Measurements from ENCODE around the gene LPXN. TPM values are rescaled to one million over a fixed set of nuclear protein-coding genes. Genes with fewer than 3 reads are reported as not detected.

LPXN gene
- total and polyA plus RNA-seq, 8 donors = 5.3 to 18.7 (median 5.9) TPM; not detected in 1

- Histone ChIP-seq H3K4me3 (no peak overlapping the region), H3K27me3 (no peaks in the 10 kb centered on the region), H3K9me3 (no peaks in the 10 kb centered on the region), H3K36me3 (peaks cover 20 to 38% (median 38%) of the 10 kb centered on the region in 4 donors), H3K27ac (no peak overlapping the region), H3K4me1 (peaks cover 0 to 16% (median 12%) of the 10 kb centered on the region in 4 donors)
- DNase-seq = no peak
- WGBS, 5 donors = 87 to 100% (median 96%) methylated on average over 5 of the region's 5 CpGs
- TF ChIP-seq EP300 (IDR thresholded peaks at IDR 0.05) (no peak), POLR2A (IDR thresholded peaks at IDR 0.05) (no peak), CTCF (IDR thresholded peaks at IDR 0.05) (no peak), POLR2AphosphoS5 (IDR thresholded peaks at IDR 0.05) (no peak)
- intact Hi-C loops (cut with DNase I; ENCODE audit: low total_unique reads) = no loop called here
Observed at GRCh38 chr11:58608331-58608730, 32.7 kb upstream of the LPXN start.

- intact Hi-C loops (cut with DNase I; ENCODE audit: low total_unique reads) = no loop called here
- peaks cover 0 to 21% (median 12%) of the 10 kb centered on the region in 4 donors for H3K4me1 ChIP-seq
- no peak for DNase-seq
- no peak overlapping the region for H3K27ac ChIP-seq
- H3K36me3 ChIP-seq = peaks cover 8 to 26% (median 26%) of the 10 kb centered on the region in 4 donors
- 74 to 83% (median 81%) methylated on average over 4 of the region's 4 CpGs for WGBS, 5 donors
- no peaks in the 10 kb centered on the region for H3K27me3 ChIP-seq
- no peak overlapping the region for H3K4me3 ChIP-seq
- TF ChIP-seq EP300 (IDR thresholded peaks at IDR 0.05) (no peak), POLR2AphosphoS5 (IDR thresholded peaks at IDR 0.05) (no peak), POLR2A (IDR thresholded peaks at IDR 0.05) (no peak), CTCF (IDR thresholded peaks at IDR 0.05) (no peak)
- H3K9me3 ChIP-seq = no peaks in the 10 kb centered on the region
Observed at GRCh38 chr11:58606930-58607714, 31.5 kb upstream of the LPXN start.

- intact Hi-C loops (cut with DNase I; ENCODE audit: low total_unique reads) = no loop called here
- DNase-seq = no peak
- Histone ChIP-seq H3K27me3 (no peaks in the 10 kb centered on the region), H3K27ac (no peak overlapping the region), H3K4me3 (no peak overlapping the region), H3K9me3 (no peaks in the 10 kb centered on the region), H3K4me1 (peaks cover 0 to 39% (median 17%) of the 10 kb centered on the region in 4 donors), H3K36me3 (peaks cover 0 to 14% (median 0%) of the 10 kb centered on the region in 4 donors)
- TF ChIP-seq POLR2AphosphoS5 (IDR thresholded peaks at IDR 0.05) = no peak
- TF ChIP-seq POLR2A (IDR thresholded peaks at IDR 0.05) = no peak
- TF ChIP-seq EP300 (IDR thresholded peaks at IDR 0.05) = no peak
- TF ChIP-seq CTCF (IDR thresholded peaks at IDR 0.05) = no peak
- WGBS, 5 donors = 82 to 91% (median 84%) methylated on average over 2 of the region's 2 CpGs
Observed at GRCh38 chr11:58600510-58600909, 24.9 kb upstream of the LPXN start.

GRCh38 chr11:58597486-58598144 is 22.0 kb upstream of the LPXN start:
- H3K4me3 ChIP-seq = no peak overlapping the region
- H3K9me3 ChIP-seq = no peaks in the 10 kb centered on the region
- DNase-seq = no peak
- peaks cover 0 to 62% (median 32%) of the 10 kb centered on the region in 4 donors for H3K4me1 ChIP-seq
- intact Hi-C loops (cut with DNase I; ENCODE audit: low total_unique reads) = no loop called here
- peaks cover 0 to 21% (median 2%) of the 10 kb centered on the region in 4 donors for H3K36me3 ChIP-seq
- H3K27ac ChIP-seq = no peak overlapping the region
- H3K27me3 ChIP-seq = no peaks in the 10 kb centered on the region
- TF ChIP-seq POLR2AphosphoS5 (IDR thresholded peaks at IDR 0.05) = no peak
- WGBS, 5 donors = 84 to 90% (median 86%) methylated on average over 3 of the region's 3 CpGs

Data from stomach (tissue), 9 donors.